Measurements from ENCODE around the gene NELL1.

Gene NELL1

DNA sequence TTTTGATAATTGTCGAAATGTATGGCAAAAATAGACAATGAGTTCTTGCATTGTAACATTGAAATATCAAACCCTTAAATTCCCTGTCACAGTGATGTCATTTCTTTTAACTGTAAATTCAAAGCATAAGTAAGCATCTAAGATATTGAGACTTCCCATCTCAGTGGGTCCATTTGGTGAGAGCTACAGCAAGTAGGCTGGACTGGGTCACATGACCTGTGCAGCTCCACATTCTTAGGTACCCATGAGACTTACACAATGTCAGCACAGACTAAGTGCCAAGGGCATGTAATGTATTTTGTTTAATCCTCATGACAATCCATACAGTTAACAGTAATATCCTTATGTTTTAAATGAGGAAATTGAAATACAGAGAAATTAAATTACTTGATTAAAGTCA, 210.7 kb downstream of the NELL1 start:
- no peak for TF ChIP-seq EZH2phosphoT487 (IDR thresholded peaks at IDR 0.05; ENCODE audit: borderline replicate concordance)
- TF ChIP-seq, protein P1, sequence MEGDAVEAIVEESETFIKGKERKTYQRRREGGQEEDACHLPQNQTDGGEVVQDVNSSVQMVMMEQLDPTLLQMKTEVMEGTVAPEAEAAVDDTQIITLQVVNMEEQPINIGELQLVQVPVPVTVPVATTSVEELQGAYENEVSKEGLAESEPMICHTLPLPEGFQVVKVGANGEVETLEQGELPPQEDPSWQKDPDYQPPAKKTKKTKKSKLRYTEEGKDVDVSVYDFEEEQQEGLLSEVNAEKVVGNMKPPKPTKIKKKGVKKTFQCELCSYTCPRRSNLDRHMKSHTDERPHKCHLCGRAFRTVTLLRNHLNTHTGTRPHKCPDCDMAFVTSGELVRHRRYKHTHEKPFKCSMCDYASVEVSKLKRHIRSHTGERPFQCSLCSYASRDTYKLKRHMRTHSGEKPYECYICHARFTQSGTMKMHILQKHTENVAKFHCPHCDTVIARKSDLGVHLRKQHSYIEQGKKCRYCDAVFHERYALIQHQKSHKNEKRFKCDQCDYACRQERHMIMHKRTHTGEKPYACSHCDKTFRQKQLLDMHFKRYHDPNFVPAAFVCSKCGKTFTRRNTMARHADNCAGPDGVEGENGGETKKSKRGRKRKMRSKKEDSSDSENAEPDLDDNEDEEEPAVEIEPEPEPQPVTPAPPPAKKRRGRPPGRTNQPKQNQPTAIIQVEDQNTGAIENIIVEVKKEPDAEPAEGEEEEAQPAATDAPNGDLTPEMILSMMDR (conservative IDR thresholded peaks at IDR 0.05; ENCODE audit: low read length): no peak
- H3K9me3 ChIP-seq (ENCODE audit: insufficient read depth, low read depth, low read length): no peaks in the 10 kb centered on the region
- no peak overlapping the region for H3K4me3 ChIP-seq (ENCODE audit: low read length, poor library complexity, severe bottlenecking)
- no peaks in the 10 kb centered on the region for H3K36me3 ChIP-seq (ENCODE audit: insufficient read depth, low read length)
- no peaks in the 10 kb centered on the region for H3K9me2 ChIP-seq (replicated peaks; ENCODE audit: low read depth, low read length)
- H2AFZ ChIP-seq (ENCODE audit: low read length): no peak overlapping the region
- no peak overlapping the region for H3K4me2 ChIP-seq (ENCODE audit: low read depth, low read length, poor library complexity, severe bottlenecking)
- H4K20me1 ChIP-seq (ENCODE audit: insufficient read depth, low read length, poor library complexity, severe bottlenecking): no peaks in the 10 kb centered on the region
- H3K79me2 ChIP-seq (ENCODE audit: insufficient read depth, low read length): no peaks in the 10 kb centered on the region
- H3K27me3 ChIP-seq (ENCODE audit: insufficient read depth, low read length, poor library complexity, severe bottlenecking): no peaks in the 10 kb centered on the region
- no peak overlapping the region for H3K9ac ChIP-seq (ENCODE audit: low read depth, low read length, poor library complexity, severe bottlenecking)
- H3K4me1 ChIP-seq (ENCODE audit: insufficient read depth, low read length, poor library complexity, severe bottlenecking): no peaks in the 10 kb centered on the region
- no peaks in the 10 kb centered on the region for H3F3A ChIP-seq (ENCODE audit: low read depth)

DNA sequence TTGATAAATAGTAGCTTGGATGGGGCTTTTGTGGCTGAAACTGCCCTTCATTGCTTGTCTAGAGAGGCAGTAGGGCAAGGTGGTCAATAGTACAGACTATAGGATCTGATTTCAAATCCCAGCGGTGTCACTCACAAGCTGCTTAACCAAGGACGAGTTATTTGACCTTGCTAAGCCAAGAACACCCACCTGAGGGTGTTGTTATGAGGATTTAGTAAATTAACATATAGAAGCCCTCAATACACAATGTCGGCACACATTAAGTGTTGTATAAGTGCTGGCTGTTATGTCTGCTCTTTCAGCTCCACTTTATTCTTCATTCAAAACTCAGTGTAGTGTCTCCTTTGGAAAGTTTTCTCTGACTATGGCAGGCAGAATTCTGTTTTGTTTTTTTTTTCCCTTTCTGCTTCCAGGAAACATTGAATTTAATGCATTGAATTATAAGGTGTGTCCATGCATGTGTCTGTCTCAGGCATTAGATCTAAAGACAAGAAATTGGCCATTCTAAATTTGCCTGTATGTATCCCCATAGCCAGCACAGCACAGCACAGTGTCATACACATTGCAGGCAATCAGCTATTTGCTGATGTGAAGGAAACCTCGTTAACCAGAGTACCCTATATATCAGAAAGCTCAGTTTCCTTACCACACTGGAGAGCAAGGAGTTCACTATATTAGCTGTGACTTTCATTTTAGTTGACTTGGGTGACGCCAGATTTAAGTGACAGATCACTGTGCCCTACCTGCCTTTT, 212.1 kb downstream of the NELL1 start:
- no peaks in the 10 kb centered on the region for H4K20me1 ChIP-seq (ENCODE audit: insufficient read depth, low read length, poor library complexity, severe bottlenecking)
- no peak overlapping the region for H3K4me3 ChIP-seq (ENCODE audit: low read length, poor library complexity, severe bottlenecking)
- no peaks in the 10 kb centered on the region for H3F3A ChIP-seq (ENCODE audit: low read depth)
- TF ChIP-seq, protein P1 (conservative IDR thresholded peaks at IDR 0.05; ENCODE audit: low read length): no peak
- no peak for TF ChIP-seq EZH2phosphoT487 (IDR thresholded peaks at IDR 0.05; ENCODE audit: borderline replicate concordance)
- H3K4me1 ChIP-seq (ENCODE audit: insufficient read depth, low read length, poor library complexity, severe bottlenecking): no peaks in the 10 kb centered on the region
- H3K27me3 ChIP-seq (ENCODE audit: insufficient read depth, low read length, poor library complexity, severe bottlenecking): no peaks in the 10 kb centered on the region
- H3K36me3 ChIP-seq (ENCODE audit: insufficient read depth, low read length): no peaks in the 10 kb centered on the region
- no peak overlapping the region for H3K4me2 ChIP-seq (ENCODE audit: low read depth, low read length, poor library complexity, severe bottlenecking)
- no peaks in the 10 kb centered on the region for H3K9me2 ChIP-seq (replicated peaks; ENCODE audit: low read depth, low read length)
- H3K79me2 ChIP-seq (ENCODE audit: insufficient read depth, low read length): no peaks in the 10 kb centered on the region
- H3K9ac ChIP-seq (ENCODE audit: low read depth, low read length, poor library complexity, severe bottlenecking): no peak overlapping the region
- H3K9me3 ChIP-seq (ENCODE audit: insufficient read depth, low read depth, low read length): 0 out of 2 replicates have a peak, but pooled peaks cover 5% of the 10 kb centered on the region
- no peak overlapping the region for H2AFZ ChIP-seq (ENCODE audit: low read length)

DNA sequence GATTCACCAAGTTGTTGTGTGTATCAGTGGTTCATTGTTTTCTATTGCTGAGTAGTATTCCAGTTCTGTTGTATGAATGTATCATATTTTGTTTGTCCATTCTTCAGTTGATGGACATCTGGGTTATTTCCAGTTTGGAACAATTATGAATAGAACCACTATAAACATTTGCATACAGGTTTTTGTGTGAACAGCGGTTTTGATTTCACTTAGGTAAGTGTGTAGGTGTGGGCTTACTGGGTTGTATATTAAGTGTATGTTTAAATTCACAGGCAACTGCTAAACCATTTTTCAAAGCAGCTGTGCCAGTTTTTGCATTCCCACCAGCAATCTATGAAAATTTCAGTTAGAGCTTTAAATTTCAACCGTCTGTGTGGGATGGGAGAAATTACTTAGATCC, 217.8 kb downstream of the NELL1 start:
- H4K20me1 ChIP-seq (ENCODE audit: insufficient read depth, low read length, poor library complexity, severe bottlenecking): no peaks in the 10 kb centered on the region
- no peaks in the 10 kb centered on the region for H3K27me3 ChIP-seq (ENCODE audit: insufficient read depth, low read length, poor library complexity, severe bottlenecking)
- 0 out of 2 replicates have a peak, but pooled peaks cover 5% of the 10 kb centered on the region for H3K9me3 ChIP-seq (ENCODE audit: insufficient read depth, low read depth, low read length)
- no peak overlapping the region for H3K4me3 ChIP-seq (ENCODE audit: low read length, poor library complexity, severe bottlenecking)
- H3K4me2 ChIP-seq (ENCODE audit: low read depth, low read length, poor library complexity, severe bottlenecking): no peak overlapping the region
- TF ChIP-seq, protein P1 (conservative IDR thresholded peaks at IDR 0.05; ENCODE audit: low read length): no peak
- no peak for TF ChIP-seq EZH2phosphoT487 (IDR thresholded peaks at IDR 0.05; ENCODE audit: borderline replicate concordance)
- no peaks in the 10 kb centered on the region for H3K79me2 ChIP-seq (ENCODE audit: insufficient read depth, low read length)
- no peak overlapping the region for H3K9ac ChIP-seq (ENCODE audit: low read depth, low read length, poor library complexity, severe bottlenecking)
- no peaks in the 10 kb centered on the region for H3K4me1 ChIP-seq (ENCODE audit: insufficient read depth, low read length, poor library complexity, severe bottlenecking)
- H3K36me3 ChIP-seq (ENCODE audit: insufficient read depth, low read length): no peaks in the 10 kb centered on the region
- H3F3A ChIP-seq (ENCODE audit: low read depth): no peaks in the 10 kb centered on the region
- no peak overlapping the region for H2AFZ ChIP-seq (ENCODE audit: low read length)
- no peaks in the 10 kb centered on the region for H3K9me2 ChIP-seq (replicated peaks; ENCODE audit: low read depth, low read length)
